Inferior parietal cortex (tissue), 1 donor: ENCODE results near the gene DMRT1.
A peak's percentile ranks its signal among the peaks of the same experiment; 100 is the strongest.
"Not testable (repeated sequence)": the region's sequence is repeated elsewhere in the genome, so short reads cannot be mapped to it uniquely, and the experiment has no call there.

Experiments
- DNase-seq: peaks from one replicate; pipeline ENCODE4 v3.0.0-alpha.2; 2016; ENCODE audit errors: extremely low spot score

The DMRT1 gene

GRCh38 chr9:859251-859650, 17.8 kb downstream of the DMRT1 start:
- no peak for DNase-seq

GRCh38 chr9:860706-861105, 19.2 kb downstream of the DMRT1 start:
- DNase-seq = no peak

DNA sequence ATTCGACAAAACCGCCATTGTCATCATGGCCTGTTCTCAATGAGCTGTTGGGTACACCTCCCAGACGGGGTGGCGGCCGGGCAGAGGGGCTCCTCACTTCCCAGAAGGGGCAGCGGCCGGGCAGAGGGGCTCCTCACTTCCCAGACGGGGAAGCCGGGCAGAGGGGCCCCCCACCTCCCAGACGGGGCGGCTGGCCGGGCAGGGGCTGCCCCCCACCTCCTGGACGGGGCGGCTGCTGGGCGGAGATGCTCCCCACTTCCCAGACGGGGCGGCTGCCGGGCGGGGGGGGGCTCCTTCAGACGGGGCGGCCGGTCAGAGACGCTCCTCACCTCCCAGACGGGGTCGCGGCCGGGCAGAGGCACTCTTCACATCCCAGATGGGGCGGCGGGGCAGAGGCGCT, 20.0 kb downstream of the DMRT1 start:
- not testable (repeated sequence) for DNase-seq

DNA sequence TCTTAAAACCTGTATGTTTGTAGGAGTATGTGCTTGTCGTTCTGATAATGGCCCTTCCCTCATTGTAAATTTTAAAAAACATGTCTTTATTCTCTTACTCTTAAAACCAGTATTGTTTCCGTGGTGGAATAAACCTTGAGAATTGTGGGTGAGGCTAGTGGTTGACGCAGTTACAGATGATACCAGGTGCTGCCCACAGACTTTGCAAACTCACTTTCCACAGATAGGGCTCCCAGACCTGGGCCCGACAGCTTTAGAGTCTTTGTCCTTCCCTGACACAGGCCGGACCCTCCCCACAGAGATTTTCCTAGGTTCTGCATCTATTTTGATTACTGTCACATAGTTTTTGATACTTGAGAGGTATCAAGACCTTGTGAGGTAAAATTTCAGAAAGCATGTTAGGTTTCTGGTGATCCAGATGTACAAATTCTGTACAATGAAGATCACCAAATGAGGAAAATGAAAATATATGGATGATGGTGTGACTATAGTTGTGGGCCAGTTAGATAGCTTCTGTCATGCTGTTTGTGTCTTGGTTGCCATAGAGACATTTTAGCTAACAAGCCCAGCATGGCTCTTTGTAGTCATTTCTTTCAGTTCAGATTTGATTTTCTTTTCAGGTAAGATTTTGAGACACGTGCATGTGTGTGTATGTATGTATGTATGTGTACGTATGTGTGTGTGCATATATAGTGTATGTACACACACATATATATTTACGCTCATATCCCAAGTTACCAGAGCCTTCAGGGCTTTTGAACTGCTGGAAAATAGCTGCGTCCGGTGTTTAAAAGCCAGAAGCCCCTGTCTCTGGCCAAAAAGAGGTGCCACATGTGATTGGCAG, 33.8 kb downstream of the DMRT1 start:
- DNase-seq = no peak

GRCh38 chr9:876425-876824, 34.9 kb downstream of the DMRT1 start:
- no peak for DNase-seq

- no peak for DNase-seq
These were observed 36.7 kb downstream of the DMRT1 start for GRCh38 chr9:878239-878638.

- DNase-seq = no peak
These were observed 39.2 kb downstream of the DMRT1 start for GRCh38 chr9:880725-881124.

GRCh38 chr9:882416-882924, 41.0 kb downstream of the DMRT1 start:
- DNase-seq = no peak

DNA sequence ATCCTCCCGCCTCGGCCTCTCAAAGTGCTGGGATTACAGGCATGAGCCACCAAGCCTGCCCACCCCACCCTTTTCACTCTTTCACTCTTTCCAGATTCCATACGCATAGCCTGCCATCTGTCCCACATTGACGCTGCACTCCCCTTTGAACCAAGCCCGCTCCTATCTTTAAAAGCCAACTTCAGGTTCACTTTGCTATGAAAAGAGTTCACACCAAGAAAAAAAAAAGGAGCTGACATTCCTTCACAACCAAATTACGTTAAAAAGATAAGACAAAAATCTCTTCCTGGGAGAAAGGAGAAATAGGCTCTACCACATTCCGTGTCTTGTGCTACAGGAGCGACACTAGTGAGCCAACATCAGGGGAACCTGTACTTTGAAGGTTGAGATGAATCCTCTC, 41.5 kb downstream of the DMRT1 start:
- DNase-seq = no peak

DNA sequence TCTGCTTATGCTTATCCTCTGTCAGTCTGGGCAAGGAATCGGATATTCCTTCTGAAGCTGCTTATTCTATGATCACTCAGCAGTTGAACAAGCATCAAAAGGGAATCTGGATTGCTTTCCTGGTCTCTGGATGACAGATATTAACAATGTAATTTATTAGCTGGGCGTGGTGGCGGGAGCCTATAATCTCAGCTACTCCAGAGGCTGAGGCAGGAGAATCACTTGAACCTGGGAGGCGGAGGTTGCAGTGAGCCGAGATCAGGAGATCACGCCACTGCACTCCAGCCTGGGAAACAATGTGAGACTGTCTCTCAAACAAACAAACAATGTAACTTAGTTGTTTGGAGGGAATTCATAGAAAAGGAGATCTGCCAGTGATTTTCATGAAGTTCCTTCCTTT, 45.4 kb downstream of the DMRT1 start:
- DNase-seq = no peak

GRCh38 chr9:892123-892522, 50.6 kb downstream of the DMRT1 start:
- DNase-seq = no peak

GRCh38 chr9:893115-893514, 51.6 kb downstream of the DMRT1 start:
- DNase-seq = no peak

DNA sequence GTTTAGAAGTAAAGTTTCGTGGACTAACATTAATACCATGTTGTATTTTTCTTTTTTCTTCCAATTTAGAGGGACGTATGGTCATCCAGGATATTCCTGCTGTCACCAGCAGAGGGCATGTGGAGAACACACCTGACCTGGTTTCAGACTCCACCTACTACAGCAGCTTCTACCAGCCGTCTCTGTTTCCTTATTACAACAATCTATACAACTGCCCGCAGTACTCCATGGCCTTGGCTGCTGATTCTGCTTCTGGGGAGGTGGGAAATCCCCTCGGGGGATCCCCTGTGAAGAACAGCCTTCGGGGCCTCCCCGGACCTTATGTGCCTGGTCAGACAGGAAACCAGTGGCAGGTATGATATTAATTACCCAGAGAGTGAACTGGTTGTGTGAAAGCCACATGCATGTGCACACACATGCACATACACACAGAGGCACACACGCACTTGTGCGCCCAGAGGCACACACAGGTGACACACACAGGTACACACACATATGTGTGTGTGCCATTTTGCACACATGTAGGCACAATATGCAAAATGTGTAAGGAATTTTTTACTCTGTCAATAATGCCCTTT, 52.4 kb downstream of the DMRT1 start:
- peak; percentile 44 for DNase-seq

DNA sequence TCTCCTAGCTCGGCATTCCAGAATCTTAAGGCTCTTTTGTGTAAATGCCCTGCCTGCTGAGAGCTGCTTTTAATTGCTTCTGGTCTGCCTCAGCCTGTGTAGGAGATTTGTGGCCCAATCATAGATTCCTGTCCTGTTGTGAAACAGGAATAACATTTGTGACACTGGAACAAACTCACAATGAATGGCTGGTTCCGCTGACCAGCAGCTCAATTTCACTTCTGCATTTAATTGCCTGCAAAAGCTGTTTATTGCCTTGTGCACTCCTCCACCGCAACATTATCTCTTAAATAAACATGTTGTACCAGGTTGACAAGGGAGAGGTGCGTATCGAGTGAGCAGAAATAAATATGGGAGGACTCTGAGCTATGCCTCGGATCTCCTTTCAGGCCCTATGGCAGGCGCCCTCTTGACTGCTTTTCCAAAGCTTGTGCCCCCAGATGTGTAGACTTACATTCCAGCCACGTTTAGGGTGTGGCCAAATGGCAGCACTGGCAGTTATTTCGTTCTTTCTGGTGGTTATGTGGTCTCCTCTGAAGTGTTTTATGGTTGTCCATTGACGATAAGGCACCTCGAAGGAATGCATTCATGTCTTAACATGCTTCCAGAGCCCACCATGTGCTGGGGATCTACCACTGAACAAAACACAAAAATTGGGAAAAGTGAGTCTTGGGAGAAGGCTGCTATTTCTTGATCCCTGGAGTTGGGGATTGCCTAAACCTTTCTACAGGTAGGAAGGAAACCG, 58.1 kb downstream of the DMRT1 start:
- DNase-seq = no peak

- no peak for DNase-seq
These were observed 62.4 kb downstream of the DMRT1 start for GRCh38 chr9:903886-904285.

DNA sequence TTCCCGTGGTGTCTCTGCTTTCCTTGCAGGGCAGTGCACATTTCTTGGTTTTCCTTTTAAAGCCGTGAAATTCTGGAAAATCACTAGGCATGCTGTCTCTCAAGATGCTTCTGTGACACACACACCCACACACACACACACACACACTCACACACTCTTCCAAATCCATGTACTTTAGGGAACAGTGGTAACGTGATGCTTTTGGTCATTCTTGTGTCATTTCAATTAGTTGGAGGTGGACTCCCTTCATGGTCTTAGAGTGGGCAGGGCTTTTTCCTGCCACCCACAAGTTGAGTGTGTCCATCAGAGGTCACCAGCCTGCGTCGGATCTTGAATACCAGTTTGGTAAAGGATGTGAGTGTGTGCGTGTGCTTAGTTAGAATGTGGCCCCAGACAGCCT, 64.4 kb downstream of the DMRT1 start:
- DNase-seq = no peak

DNA sequence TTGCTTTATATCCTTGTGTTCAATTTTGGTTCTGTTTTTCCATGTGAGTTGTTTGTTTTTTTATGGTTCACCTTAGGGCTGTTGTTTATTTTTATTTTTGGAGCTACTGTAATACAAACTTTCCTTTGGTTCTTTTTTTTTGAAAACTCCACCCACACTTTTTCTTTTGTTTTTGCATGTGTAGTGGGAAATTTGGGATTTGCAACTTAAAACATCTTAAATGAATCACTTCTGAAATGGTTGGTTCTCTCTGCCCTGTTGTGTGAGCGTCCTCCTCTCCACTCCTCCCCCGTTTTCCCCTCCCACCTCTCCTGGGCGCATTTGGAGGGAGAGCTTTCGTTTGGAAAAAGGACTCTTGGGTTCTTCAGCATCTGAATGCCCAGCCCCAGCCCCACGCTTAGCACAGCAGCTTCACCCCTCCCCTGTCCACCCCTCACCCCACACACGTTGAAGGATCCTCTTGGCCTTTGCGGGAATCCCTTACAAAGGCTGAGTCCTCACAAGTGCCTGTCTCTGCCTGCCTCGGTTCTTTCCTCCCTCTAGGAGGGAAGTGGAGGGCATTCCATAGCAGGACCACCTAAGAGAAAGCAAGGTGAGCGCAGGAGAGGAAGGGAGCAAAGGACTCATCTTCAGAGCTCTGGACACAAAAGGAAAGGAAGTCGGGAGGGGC, 67.2 kb downstream of the DMRT1 start:
- no peak for DNase-seq

DNA sequence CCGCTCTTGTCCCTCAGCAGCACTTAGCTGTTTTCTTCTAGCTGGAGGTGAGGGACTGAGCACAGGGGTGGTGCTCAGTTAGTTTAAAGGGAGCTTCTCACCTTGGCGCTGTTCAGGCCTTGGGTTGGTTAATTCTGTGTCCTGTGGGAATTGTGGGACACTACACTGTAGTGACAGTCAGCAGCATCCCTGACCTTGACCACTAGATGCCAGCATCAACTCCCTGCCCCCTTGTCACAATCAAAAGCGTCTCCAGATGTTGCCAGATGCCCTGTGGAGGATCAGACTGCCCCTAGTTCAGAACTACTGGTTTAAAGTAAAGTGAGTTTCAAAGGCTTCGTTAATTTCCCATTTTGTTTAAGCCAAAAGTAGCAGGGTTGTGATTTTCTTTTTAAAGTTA, 69.5 kb downstream of the DMRT1 start:
- no peak for DNase-seq

DNA sequence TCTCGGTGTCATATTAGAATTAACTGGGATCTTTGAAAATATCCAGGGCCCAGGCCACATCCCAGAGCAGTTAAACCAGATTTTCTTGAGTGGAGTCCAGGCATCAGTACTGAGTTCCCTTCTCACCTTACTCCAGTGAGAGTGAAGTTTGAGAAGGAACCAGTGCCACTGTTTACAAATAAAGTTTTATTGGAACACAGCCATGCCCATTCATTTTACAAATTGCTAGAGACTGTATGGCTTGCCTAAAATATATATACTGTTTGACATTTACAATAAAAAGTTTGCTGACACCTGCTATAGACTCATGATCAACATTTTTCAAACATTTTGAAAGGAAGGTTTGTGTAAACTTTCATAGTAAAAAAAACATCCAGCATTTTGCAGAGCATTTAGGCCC, 71.3 kb downstream of the DMRT1 start:
- DNase-seq = no peak

GRCh38 chr9:913526-913925, 72.0 kb downstream of the DMRT1 start:
- not testable (repeated sequence) for DNase-seq

- DNase-seq = no peak
These were observed 76.2 kb downstream of the DMRT1 start for GRCh38 chr9:917730-918129.

GRCh38 chr9:920927-921326, 79.4 kb downstream of the DMRT1 start:
- no peak for DNase-seq
